HEK293 (cell line): Measurements from ENCODE around the gene SOCS6.

ENCODE experiments used
- CTCF ChIA-PET: fragments of 350-600 bp; formaldehyde crosslinking; extraction: SDS; loops from one replicate; lab custom pipeline; 2021; ENCODE audit warnings: antibody characterized with exemption; lab: Yijun Ruan, JAX
- POLR2A ChIA-PET: fragments of 300-600 bp; formaldehyde crosslinking; extraction: SDS; loops from one replicate; lab custom pipeline; 2020; ENCODE audit warnings: antibody characterized with exemption, inconsistent platforms; lab: Yijun Ruan, JAX
- H3K27ac ChIP-seq: fragments of 200-500 bp; sonication (Bioruptor generic); 2 replicates; pipeline ENCODE4 v1.5.1; 2014; ENCODE audit warnings: low read depth, low read length, control low read depth, inconsistent platforms; ENCODE audit errors: extremely low read depth
- H3K36me3 ChIP-seq, 2 experiments: fragments of 200-500 bp in 1 of 2; sonication (Bioruptor generic) in 1 of 2; 1 replicate in 1 of 2; 2 replicates in 1 of 2; pipeline ENCODE4 v1.5.1; 2014 to 2017; ENCODE audit warnings: inconsistent platforms in 2 of 2, low read length in 2 of 2; ENCODE audit not compliant: control insufficient read depth in 2 of 2, insufficient read depth in 1 of 2
- H3K4me1 ChIP-seq: fragments of 200-500 bp; sonication (Bioruptor generic); 2 replicates; pipeline ENCODE4 v1.5.1; 2014; ENCODE audit warnings: mild to moderate bottlenecking, low read length, inconsistent platforms; ENCODE audit not compliant: control insufficient read depth, insufficient read depth
- H3K4me3 ChIP-seq: 2 replicates; pipeline ENCODE4 v1.5.1; 2011; ENCODE audit warnings: low read depth, mild to moderate bottlenecking, control low read depth, low read length, moderate library complexity
- H3K9me3 ChIP-seq: fragments of 200-500 bp; sonication (Bioruptor generic); 2 replicates; pipeline ENCODE4 v1.5.1; 2014; ENCODE audit warnings: low read depth, low read length, inconsistent platforms; ENCODE audit not compliant: control insufficient read depth, insufficient read depth
- EGR2 ChIP-seq: fragments of 450-650 bp; formaldehyde crosslinking; IDR thresholded peaks from 2 replicates; pipeline ENCODE4 v1.5.1; 2016; ENCODE audit warnings: low read depth, missing biosample characterization, missing genetic modification characterization
- KLF10 ChIP-seq: fragments of 450-650 bp; IDR thresholded peaks from 2 replicates; pipeline ENCODE4 v1.5.1; 2018; ENCODE audit warnings: missing biosample characterization, mild to moderate bottlenecking, missing genetic modification characterization
- KLF8 ChIP-seq: fragments of 450-650 bp; formaldehyde crosslinking; IDR thresholded peaks from 2 replicates; pipeline ENCODE4 v1.5.1; 2016; ENCODE audit warnings: missing biosample characterization, missing genetic modification characterization
- REST ChIP-seq: fragments of 450-650 bp; formaldehyde crosslinking; IDR thresholded peaks from 2 replicates; pipeline ENCODE4 v1.5.1; 2016; ENCODE audit warnings: missing biosample characterization, missing genetic modification characterization
- ZNF10 ChIP-seq: fragments of 450-650 bp; formaldehyde crosslinking; IDR thresholded peaks from 2 replicates; pipeline ENCODE4 v1.5.1; 2017; ENCODE audit warnings: missing biosample characterization, missing genetic modification characterization
- ZNF140 ChIP-seq: fragments of 450-650 bp; formaldehyde crosslinking; IDR thresholded peaks from 2 replicates; pipeline ENCODE4 v1.5.1; 2016; ENCODE audit warnings: missing biosample characterization, missing genetic modification characterization
- ZNF223 ChIP-seq: fragments of 450-650 bp; formaldehyde crosslinking; IDR thresholded peaks from 2 replicates; pipeline ENCODE4 v1.5.1; 2016; ENCODE audit warnings: missing biosample characterization, missing genetic modification characterization
- ZNF398 ChIP-seq: fragments of 450-650 bp; formaldehyde crosslinking; IDR thresholded peaks from 2 replicates; pipeline ENCODE4 v1.5.1; 2017; ENCODE audit warnings: missing biosample characterization, missing genetic modification characterization
- ZNF416 ChIP-seq: fragments of 450-650 bp; formaldehyde crosslinking; IDR thresholded peaks from 2 replicates; pipeline ENCODE4 v1.5.1; 2016; ENCODE audit warnings: missing biosample characterization, missing genetic modification characterization
- ZNF433 ChIP-seq: fragments of 450-650 bp; formaldehyde crosslinking; IDR thresholded peaks from 2 replicates; pipeline ENCODE4 v1.5.1; 2016; ENCODE audit warnings: missing biosample characterization, missing genetic modification characterization, low read depth
- ZNF488 ChIP-seq: fragments of 450-650 bp; formaldehyde crosslinking; IDR thresholded peaks from 2 replicates; pipeline ENCODE4 v1.5.1; 2016; ENCODE audit warnings: missing biosample characterization, missing genetic modification characterization
- ZNF514 ChIP-seq: fragments of 450-650 bp; formaldehyde crosslinking; IDR thresholded peaks from 2 replicates; pipeline ENCODE4 v1.5.1; 2016; ENCODE audit warnings: missing biosample characterization, missing genetic modification characterization
- ZNF76 ChIP-seq: fragments of 450-650 bp; formaldehyde crosslinking; IDR thresholded peaks from 2 replicates; pipeline ENCODE4; 2016; ENCODE audit warnings: low read depth, missing biosample characterization, missing genetic modification characterization, borderline replicate concordance
- ZNF777 ChIP-seq: fragments of 450-650 bp; formaldehyde crosslinking; IDR thresholded peaks from 2 replicates; pipeline ENCODE4 v1.5.1; 2017; ENCODE audit warnings: missing biosample characterization, missing genetic modification characterization, borderline replicate concordance

The SOCS6 gene

DNA sequence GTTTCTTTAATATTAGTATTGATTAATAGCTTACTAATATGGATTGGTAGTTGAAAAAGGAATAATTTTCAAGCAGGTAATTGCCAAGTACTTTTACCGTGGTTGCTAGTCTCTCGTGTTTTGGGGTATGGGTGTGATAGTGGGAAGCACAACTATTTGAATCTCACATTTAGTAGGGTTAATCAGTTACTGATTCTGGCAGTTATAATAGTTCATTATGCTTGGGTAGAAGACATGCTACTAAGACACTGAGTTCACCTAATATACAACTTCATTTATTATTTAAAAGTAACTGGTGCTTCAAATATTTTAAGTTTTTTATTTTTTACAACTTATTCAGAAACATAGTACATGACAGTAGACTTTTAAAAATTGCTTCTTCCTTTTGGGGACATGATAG, 33.5 kb downstream of the SOCS6 start:
- TF ChIP-seq ZNF514 (tag by site-specific recombination), result no peak
- TF ChIP-seq ZNF488, result no peak
- Histone ChIP-seq H3K36me3 (peaks cover 0 to 14% of the 10 kb centered on the region in 2 experiments; a peak in 1 of 3 replicates), H3K4me3 (no peak overlapping the region), H3K9me3 (no peaks in the 10 kb centered on the region), H3K27ac (no peak overlapping the region), H3K4me1 (peaks cover 9% of the 10 kb centered on the region; the same call in 1 of the 2 replicates)
- CTCF ChIA-PET, result interaction anchor here (0.6 kb wide), 1 partner anchor 112 kb away, joined by 3 read pairs; no protein-coding TSS in a partner anchor
- POLR2A ChIA-PET, result no interaction called here

GRCh38 chr18:70322928-70323327, 34.1 kb downstream of the SOCS6 start:
- Histone ChIP-seq H3K4me1 (peaks cover 9% of the 10 kb centered on the region; the same call in 1 of the 2 replicates), H3K4me3 (no peak overlapping the region), H3K27ac (no peak overlapping the region), H3K9me3 (no peaks in the 10 kb centered on the region), H3K36me3 (peaks cover 0 to 14% of the 10 kb centered on the region in 2 experiments; a peak in 1 of 3 replicates)
- ChIA-PET CTCF (interaction anchor here (0.8 kb wide), 1 partner anchor 111 kb away, joined by 3 read pairs; no protein-coding TSS in a partner anchor), POLR2A (no interaction called here)
- TF ChIP-seq ZNF10 (tag by site-specific recombination) (no peak), KLF8 (no peak), KLF10 (tag by site-specific recombination) (no peak), EGR2 (tag by site-specific recombination) (no peak)

GRCh38 chr18:70324897-70325296, 36.1 kb downstream of the SOCS6 start:
- no peak overlapping the region for H3K4me3 ChIP-seq
- no peak for TF ChIP-seq ZNF416
- TF ChIP-seq REST (tag by site-specific recombination), result no peak
- TF ChIP-seq ZNF140 (tag by site-specific recombination), result no peak
- TF ChIP-seq ZNF76 (tag by site-specific recombination), result no peak
- TF ChIP-seq ZNF777 (tag by site-specific recombination), result no peak
- TF ChIP-seq KLF8, result no peak
- no peak for TF ChIP-seq ZNF398 (tag by site-specific recombination)
- TF ChIP-seq ZNF433, result no peak
- TF ChIP-seq ZNF223 (tag by site-specific recombination), result no peak
- H3K36me3 ChIP-seq, result peaks cover 0 to 14% of the 10 kb centered on the region in 2 experiments; a peak in 1 of 3 replicates
- POLR2A ChIA-PET, result no interaction called here
- no peak overlapping the region for H3K27ac ChIP-seq
- CTCF ChIA-PET, result no interaction called here
- H3K4me1 ChIP-seq, result peaks cover 4% of the 10 kb centered on the region
- H3K9me3 ChIP-seq, result no peaks in the 10 kb centered on the region
